Thyroid gland (tissue), 4 donors: Measurements from ENCODE around the gene MAP7.

Experiments
- POLR2A ChIP-seq, 2 donors: fragments of 450-650 bp; IDR thresholded peaks; one replicate each; pipeline ENCODE4 v1.6.1; 2017; ENCODE audit warnings: antibody characterized with exemption in 2 of 2, mild to moderate bottlenecking in 2 of 2, moderate library complexity in 1 of 2
- TF ChIP-seq, protein P1 (sequence below), 6 experiments: fragments of 200-600 bp in 3 of 6; fragments of 450-650 bp in 3 of 6; sonication (generic) in 3 of 6; IDR thresholded peaks; one replicate each; pipeline ENCODE4 v1.5.1; 2016 to 2019; ENCODE audit warnings: antibody characterized with exemption in 6 of 6, mild to moderate bottlenecking in 2 of 6, inconsistent platforms in 1 of 6, moderate library complexity in 1 of 6

- no peak for TF ChIP-seq POLR2A (IDR thresholded peaks at IDR 0.05)
- TF ChIP-seq, protein P1, sequence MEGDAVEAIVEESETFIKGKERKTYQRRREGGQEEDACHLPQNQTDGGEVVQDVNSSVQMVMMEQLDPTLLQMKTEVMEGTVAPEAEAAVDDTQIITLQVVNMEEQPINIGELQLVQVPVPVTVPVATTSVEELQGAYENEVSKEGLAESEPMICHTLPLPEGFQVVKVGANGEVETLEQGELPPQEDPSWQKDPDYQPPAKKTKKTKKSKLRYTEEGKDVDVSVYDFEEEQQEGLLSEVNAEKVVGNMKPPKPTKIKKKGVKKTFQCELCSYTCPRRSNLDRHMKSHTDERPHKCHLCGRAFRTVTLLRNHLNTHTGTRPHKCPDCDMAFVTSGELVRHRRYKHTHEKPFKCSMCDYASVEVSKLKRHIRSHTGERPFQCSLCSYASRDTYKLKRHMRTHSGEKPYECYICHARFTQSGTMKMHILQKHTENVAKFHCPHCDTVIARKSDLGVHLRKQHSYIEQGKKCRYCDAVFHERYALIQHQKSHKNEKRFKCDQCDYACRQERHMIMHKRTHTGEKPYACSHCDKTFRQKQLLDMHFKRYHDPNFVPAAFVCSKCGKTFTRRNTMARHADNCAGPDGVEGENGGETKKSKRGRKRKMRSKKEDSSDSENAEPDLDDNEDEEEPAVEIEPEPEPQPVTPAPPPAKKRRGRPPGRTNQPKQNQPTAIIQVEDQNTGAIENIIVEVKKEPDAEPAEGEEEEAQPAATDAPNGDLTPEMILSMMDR (IDR thresholded peaks at IDR 0.05), result no peak
These were observed 14.0 kb upstream of the MAP7 start for GRCh38 chr6:136564180-136564579.
